IPS-NIHi7 (cell line): ENCODE measurements around the gene FAM114A1.
A peak's percentile ranks its signal among the peaks of the same experiment; 100 is the strongest.
"Not testable (repeated sequence)": the region's sequence is repeated elsewhere in the genome, so short reads cannot be mapped to it uniquely, and the experiment has no call there.

Experiments
- DNase-seq: peaks from one replicate; pipeline ENCODE4 v3.0.0; 2012; ENCODE audit warnings: mixed read lengths; ENCODE audit errors: extremely low spot score

The FAM114A1 gene

GRCh38 chr4:38967260-38968095, 99.9 kb downstream of the FAM114A1 start:
- no peak for DNase-seq

GRCh38 chr4:38968668-38969067, 101.1 kb downstream of the FAM114A1 start:
- DNase-seq: no peak

- DNase-seq: no peak
These were observed 108.7 kb downstream of the FAM114A1 start for GRCh38 chr4:38976308-38976707.

GRCh38 chr4:38979081-38979480, 111.5 kb downstream of the FAM114A1 start:
- DNase-seq: no peak

- no peak for DNase-seq
These were observed 112.1 kb downstream of the FAM114A1 start for GRCh38 chr4:38979511-38980230.

GRCh38 chr4:38980903-38981676, 113.5 kb downstream of the FAM114A1 start:
- no peak for DNase-seq

GRCh38 chr4:38982361-38983095, 114.9 kb downstream of the FAM114A1 start:
- no peak for DNase-seq

- DNase-seq: no peak
These were observed 115.7 kb downstream of the FAM114A1 start for GRCh38 chr4:38983291-38983690.

GRCh38 chr4:38983787-38984598, 116.4 kb downstream of the FAM114A1 start:
- no peak for DNase-seq

- no peak for DNase-seq
These were observed 117.9 kb downstream of the FAM114A1 start for GRCh38 chr4:38985410-38986100.

GRCh38 chr4:38987491-38987890, 119.9 kb downstream of the FAM114A1 start:
- DNase-seq: no peak

- not testable (repeated sequence) for DNase-seq
These were observed 120.7 kb downstream of the FAM114A1 start for GRCh38 chr4:38988353-38988752.

GRCh38 chr4:38989487-38989886, 121.9 kb downstream of the FAM114A1 start:
- no peak for DNase-seq

GRCh38 chr4:38990241-38990640, 122.6 kb downstream of the FAM114A1 start:
- no peak for DNase-seq

- DNase-seq: peak; percentile 30
These were observed 126.1 kb downstream of the FAM114A1 start for GRCh38 chr4:38993683-38994082.

- no peak for DNase-seq
These were observed 126.5 kb downstream of the FAM114A1 start for GRCh38 chr4:38994135-38994534.
